PFSK-1 (cell line): ENCODE results near the gene HNRNPLL.

Experiments used
- POLR2AphosphoS5 ChIP-seq: IDR thresholded peaks from 2 replicates; pipeline ENCODE4 v1.6.1; 2012; ENCODE audit warnings: low read depth, mild to moderate bottlenecking, control low read depth, low read length, moderate library complexity
- REST ChIP-seq, 2 experiments: IDR thresholded peaks; 2 replicates each; pipeline versions ENCODE4 v1.6.1 to v1.8.0; 2011 to 2012; ENCODE audit warnings: low read depth in 2 of 2, low read length in 2 of 2, control low read depth in 1 of 2, inconsistent platforms in 1 of 2, mild to moderate bottlenecking in 1 of 2, moderate library complexity in 1 of 2; ENCODE audit not compliant: insufficient read depth in 1 of 2
- SIN3A ChIP-seq: IDR thresholded peaks from 2 replicates; pipeline ENCODE4 v1.6.1; 2012; ENCODE audit warnings: mild to moderate bottlenecking, low read length, moderate library complexity, borderline replicate concordance; ENCODE audit not compliant: insufficient read depth
- TAF1 ChIP-seq: IDR thresholded peaks from 2 replicates; pipeline ENCODE4 v1.6.1; 2012; ENCODE audit warnings: low read length, control low read depth, borderline replicate concordance; ENCODE audit not compliant: insufficient read depth

- no peak for TF ChIP-seq REST (IDR thresholded peaks at IDR 0.05; ENCODE audit: insufficient read depth in 1 of 2, low read depth in 2 of 2, low read length in 2 of 2)
- no peak for TF ChIP-seq SIN3A
- no peak for TF ChIP-seq POLR2AphosphoS5
- no peak for TF ChIP-seq TAF1
These were observed 67.4 kb downstream of the HNRNPLL start for GRCh38 chr2:38535404-38535743.
